Measurements from ENCODE around the gene TESPA1.

The TESPA1 gene

GRCh38 chr12:54974279-54974678 is 10.3 kb downstream of the TESPA1 start:
- TF ChIP-seq POLR2A (IDR thresholded peaks at IDR 0.05; ENCODE audit: low read length) = no peak
- DNase-seq = no peak

GRCh38 chr12:54973556-54973955 is 11.0 kb downstream of the TESPA1 start:
- TF ChIP-seq POLR2A (IDR thresholded peaks at IDR 0.05; ENCODE audit: low read length) (no peak), GATA1 (IDR thresholded peaks at IDR 0.05; ENCODE audit: low read depth, low read length) (no peak)
- DNase-seq = no peak

- TF ChIP-seq GATA1 (IDR thresholded peaks at IDR 0.05; ENCODE audit: low read depth, low read length) = no peak
- TF ChIP-seq POLR2A (IDR thresholded peaks at IDR 0.05; ENCODE audit: low read length) = no peak
- DNase-seq = no peak
These were observed 13.8 kb downstream of the TESPA1 start for GRCh38 chr12:54970741-54971140.

- no peak for TF ChIP-seq POLR2A (IDR thresholded peaks at IDR 0.05; ENCODE audit: low read length)
- no peak for TF ChIP-seq GATA1 (IDR thresholded peaks at IDR 0.05; ENCODE audit: low read depth, low read length)
- peak in 1 of 2 experiments; percentile 11 for DNase-seq
These were observed 16.3 kb downstream of the TESPA1 start for GRCh38 chr12:54968181-54968730.

GRCh38 chr12:54967461-54967860 is 17.1 kb downstream of the TESPA1 start:
- TF ChIP-seq GATA1 (IDR thresholded peaks at IDR 0.05; ENCODE audit: low read depth, low read length) (no peak), POLR2A (IDR thresholded peaks at IDR 0.05; ENCODE audit: low read length) (no peak)
- DNase-seq = peak; percentile 59 to 71

- DNase-seq = no peak
- TF ChIP-seq GATA1 (IDR thresholded peaks at IDR 0.05; ENCODE audit: low read depth, low read length) (no peak), POLR2A (IDR thresholded peaks at IDR 0.05; ENCODE audit: low read length) (no peak)
These were observed 23.4 kb downstream of the TESPA1 start for GRCh38 chr12:54961190-54961589.

GRCh38 chr12:54959291-54960018 is 25.1 kb downstream of the TESPA1 start:
- DNase-seq = no peak
- TF ChIP-seq GATA1 (IDR thresholded peaks at IDR 0.05; ENCODE audit: low read depth, low read length) (no peak), POLR2A (IDR thresholded peaks at IDR 0.05; ENCODE audit: low read length) (no peak)

GRCh38 chr12:54958048-54958658 is 26.4 kb downstream of the TESPA1 start:
- TF ChIP-seq POLR2A (IDR thresholded peaks at IDR 0.05; ENCODE audit: low read length) = no peak
- peak; percentile 72 to 84 for DNase-seq

- no peak for TF ChIP-seq POLR2A (IDR thresholded peaks at IDR 0.05; ENCODE audit: low read length)
- no peak for TF ChIP-seq GATA1 (IDR thresholded peaks at IDR 0.05; ENCODE audit: low read depth, low read length)
- DNase-seq = no peak
These were observed 27.5 kb downstream of the TESPA1 start for GRCh38 chr12:54956818-54957641.

GRCh38 chr12:54956322-54956721 is 28.2 kb downstream of the TESPA1 start:
- no peak for DNase-seq
- no peak for TF ChIP-seq GATA1 (IDR thresholded peaks at IDR 0.05; ENCODE audit: low read depth, low read length)
- no peak for TF ChIP-seq POLR2A (IDR thresholded peaks at IDR 0.05; ENCODE audit: low read length)

- TF ChIP-seq GATA1 (IDR thresholded peaks at IDR 0.05; ENCODE audit: low read depth, low read length) = no peak
- no peak for TF ChIP-seq POLR2A (IDR thresholded peaks at IDR 0.05; ENCODE audit: low read length)
- no peak for DNase-seq
These were observed 29.8 kb downstream of the TESPA1 start for GRCh38 chr12:54954801-54955200.

- peak in 1 of 2 experiments; percentile 15 for DNase-seq
- TF ChIP-seq POLR2A (IDR thresholded peaks at IDR 0.05; ENCODE audit: low read length) (no peak), GATA1 (IDR thresholded peaks at IDR 0.05; ENCODE audit: low read depth, low read length) (no peak)
These were observed 30.3 kb downstream of the TESPA1 start for GRCh38 chr12:54954228-54954627.

- no peak for DNase-seq
- TF ChIP-seq POLR2A (IDR thresholded peaks at IDR 0.05; ENCODE audit: low read length) (no peak), GATA1 (IDR thresholded peaks at IDR 0.05; ENCODE audit: low read depth, low read length) (no peak)
These were observed 34.4 kb downstream of the TESPA1 start for GRCh38 chr12:54950071-54950727.

Measured in erythroblast (primary cell).